DMS53 treated with DMSO at 0.1 percent for 48 hours (cell line): ENCODE data around the gene NBAS.
A peak's percentile ranks its signal among the peaks of the same experiment; 100 is the strongest.

Experiments used
- DNase-seq: peaks from one replicate; lab custom pipeline; 2025; ENCODE audit not compliant: unreplicated experiment; lab: John Stamatoyannopoulos, UW

Gene NBAS

DNA sequence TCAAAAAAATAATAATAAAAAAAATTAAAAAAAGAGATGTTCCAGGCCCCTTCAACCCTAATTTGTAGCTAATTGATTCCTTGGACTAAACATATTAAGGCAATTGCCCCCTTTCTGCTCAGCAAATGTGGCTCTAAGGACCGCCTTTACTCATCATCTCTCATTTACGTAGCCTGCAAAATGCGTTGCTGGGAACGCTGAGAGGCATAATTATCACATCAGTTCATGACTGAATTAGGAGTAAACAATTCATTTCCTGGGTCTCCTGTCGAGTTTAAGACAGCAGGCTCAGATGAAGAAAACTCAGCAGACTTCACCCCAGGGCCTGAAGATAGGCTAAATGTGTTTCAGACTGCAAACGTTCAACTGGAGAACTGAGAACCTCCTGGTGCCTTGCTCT lies 413.5 kb downstream of the NBAS start:
- DNase-seq, result no peak

DNA sequence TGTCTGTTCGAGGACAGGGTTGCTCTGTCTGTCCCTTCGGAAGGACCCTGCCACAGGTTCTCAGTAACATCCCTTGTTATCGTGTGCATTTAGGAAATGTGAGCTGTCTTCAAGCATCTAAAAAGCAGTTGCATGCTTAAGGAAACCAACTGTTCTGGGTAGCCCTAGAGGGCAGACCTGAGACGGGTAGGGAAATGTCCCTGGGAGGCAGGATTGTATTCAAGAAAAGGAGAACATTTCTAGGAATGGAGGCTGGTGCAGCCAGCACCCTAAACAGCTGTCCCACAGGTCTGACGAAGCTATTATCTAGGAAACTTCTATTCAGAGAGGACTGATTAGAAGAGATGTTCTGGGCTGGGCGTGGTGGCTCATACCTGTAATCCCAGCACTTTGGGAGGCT lies 414.2 kb downstream of the NBAS start:
- DNase-seq, result no peak

DNA sequence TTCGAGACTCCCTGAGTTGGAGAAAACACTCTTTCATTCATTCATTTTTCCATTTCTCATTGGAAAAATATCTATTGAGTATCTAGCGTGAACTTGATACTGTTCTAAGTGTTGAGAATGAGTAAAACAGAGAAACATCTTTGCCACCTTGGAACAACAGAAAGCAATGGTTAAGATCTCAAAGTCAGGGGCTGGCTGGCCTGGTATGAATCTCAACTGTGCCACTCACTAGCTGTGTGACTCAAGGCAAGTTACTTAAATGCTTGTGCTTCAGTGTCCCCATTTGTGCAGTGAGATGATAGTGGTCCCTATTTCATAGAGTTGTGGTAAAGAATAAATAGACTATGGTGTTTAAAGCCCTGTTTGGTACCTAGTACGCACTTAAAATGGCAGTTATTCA lies 415.2 kb downstream of the NBAS start:
- DNase-seq, result no peak

DNA sequence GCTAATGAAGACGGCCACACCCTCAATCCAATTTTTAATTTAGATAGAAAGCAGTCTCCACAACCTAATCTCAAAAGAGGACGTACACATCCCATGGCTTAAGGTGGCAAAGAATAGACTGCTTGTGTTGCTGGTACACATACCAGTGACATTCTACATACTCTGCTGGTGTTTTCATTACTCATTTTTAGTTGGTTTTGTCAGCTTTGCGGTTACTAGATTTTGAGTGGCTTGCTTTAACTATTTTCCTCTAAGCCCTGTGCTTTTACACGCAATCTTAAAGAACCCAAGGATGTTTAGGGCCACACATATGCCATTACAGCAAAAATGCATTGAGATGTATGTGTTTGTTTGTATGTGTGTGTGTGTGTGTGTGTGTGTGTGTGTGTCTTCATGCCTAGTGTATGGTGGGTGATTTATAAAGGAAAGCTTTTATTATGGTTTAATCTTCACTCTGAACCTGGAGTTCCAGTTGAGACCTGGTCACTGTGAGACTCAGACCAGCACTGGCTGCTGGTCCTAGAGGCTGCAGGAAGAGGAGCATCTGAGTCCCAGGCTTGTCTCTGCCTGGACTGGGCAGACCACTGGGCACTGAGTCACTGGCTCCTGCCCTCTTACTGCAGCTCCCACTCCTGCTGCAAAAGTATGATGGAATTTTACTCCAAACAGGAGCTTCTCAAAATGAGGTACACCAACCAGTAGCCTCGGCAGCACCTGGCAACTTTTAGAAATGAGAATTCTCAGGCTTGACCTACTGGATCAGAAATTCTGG lies 415.9 kb downstream of the NBAS start:
- DNase-seq, result no peak

- peak; percentile 88 for DNase-seq
Measured at GRCh38 chr2:15142069-15142689, 419.0 kb downstream of the NBAS start.

GRCh38 chr2:15141211-15141610 lies 419.9 kb downstream of the NBAS start:
- no peak for DNase-seq

DNA sequence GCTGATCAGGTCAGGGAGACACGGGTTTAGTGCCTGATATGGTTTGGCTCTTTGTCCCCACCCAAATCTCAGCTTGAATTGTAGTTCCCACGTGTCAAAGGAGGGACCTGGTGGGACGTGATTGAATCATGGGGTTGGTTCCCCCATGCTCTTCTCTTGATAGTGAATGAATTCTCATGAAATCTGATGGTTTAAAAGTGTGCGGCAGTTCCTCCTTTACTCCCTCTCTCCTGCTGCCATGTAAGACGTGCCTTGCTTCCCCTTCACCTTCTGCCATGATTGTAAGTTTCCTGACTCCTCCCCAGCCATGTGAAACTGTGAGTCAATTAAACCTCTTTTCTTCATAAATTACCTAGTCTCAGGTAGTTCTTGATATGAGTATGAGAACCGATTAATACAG lies 424.5 kb downstream of the NBAS start:
- DNase-seq, result no peak

- DNase-seq, result no peak
Measured at GRCh38 chr2:15134957-15135356, 426.2 kb downstream of the NBAS start.

- DNase-seq, result no peak
Measured at GRCh38 chr2:15133461-15133860, 427.7 kb downstream of the NBAS start.

GRCh38 chr2:15128846-15129245 lies 432.3 kb downstream of the NBAS start:
- DNase-seq, result no peak

DNA sequence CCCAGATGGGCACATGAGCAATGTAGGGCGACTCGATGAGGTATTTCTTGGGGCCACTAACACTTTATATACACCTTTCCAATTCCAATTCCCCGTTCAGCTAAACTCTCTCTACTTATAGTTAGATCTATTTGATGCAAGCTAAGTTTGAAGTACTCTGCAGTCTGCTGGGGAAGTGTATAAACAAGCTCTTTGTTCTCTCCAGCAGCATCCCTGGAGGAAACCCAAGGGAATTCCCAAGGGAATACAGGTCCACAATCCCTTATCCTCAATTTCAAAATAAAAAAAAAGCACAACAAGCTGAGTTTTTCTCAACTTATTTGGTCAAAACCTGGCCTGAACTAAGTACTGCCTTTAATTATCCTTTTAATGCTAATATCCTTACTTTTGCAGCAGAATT lies 433.3 kb downstream of the NBAS start:
- no peak for DNase-seq

- DNase-seq, result no peak
Measured at GRCh38 chr2:15127301-15127700, 433.8 kb downstream of the NBAS start.

DNA sequence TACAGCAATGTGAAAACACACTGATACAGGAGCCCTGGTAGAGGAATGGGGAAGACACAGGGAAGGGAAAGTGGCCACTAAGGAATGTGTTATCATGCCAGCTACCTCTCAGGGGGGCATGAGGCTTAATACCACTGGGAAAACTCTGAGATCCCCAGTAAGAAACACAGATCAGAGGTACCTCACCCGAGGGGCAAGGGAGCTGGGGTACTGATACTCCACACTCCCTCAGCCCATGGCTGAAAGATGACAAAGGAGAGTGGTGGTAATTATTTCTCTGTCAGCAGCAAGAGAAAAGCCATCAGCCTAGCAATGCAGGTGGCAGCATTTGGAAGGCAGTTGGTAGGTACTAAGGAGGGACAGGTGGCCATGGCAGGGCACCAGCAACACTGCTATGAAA lies 434.8 kb downstream of the NBAS start:
- DNase-seq, result no peak

DNA sequence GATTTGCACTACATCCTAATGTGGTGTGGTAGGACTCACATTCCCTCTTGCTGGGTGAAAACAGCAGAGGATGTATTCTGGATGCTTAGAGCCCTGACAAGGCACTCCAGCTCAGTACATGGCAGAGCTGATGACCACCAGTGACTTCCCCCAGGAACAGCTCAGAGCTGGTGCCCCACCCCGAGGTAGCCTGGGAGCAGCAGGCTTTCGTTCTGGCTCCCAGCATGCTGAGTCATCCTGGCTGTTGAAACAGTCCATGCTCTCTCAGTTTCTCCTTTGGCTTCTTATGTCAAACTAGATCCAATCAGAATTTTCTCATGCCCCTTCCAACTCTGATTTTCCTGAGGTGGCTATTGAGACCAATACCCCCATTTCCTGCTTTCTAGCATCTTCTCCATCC lies 438.2 kb downstream of the NBAS start:
- DNase-seq, result no peak

- no peak for DNase-seq
Measured at GRCh38 chr2:15120631-15121030, 440.5 kb downstream of the NBAS start.

DNA sequence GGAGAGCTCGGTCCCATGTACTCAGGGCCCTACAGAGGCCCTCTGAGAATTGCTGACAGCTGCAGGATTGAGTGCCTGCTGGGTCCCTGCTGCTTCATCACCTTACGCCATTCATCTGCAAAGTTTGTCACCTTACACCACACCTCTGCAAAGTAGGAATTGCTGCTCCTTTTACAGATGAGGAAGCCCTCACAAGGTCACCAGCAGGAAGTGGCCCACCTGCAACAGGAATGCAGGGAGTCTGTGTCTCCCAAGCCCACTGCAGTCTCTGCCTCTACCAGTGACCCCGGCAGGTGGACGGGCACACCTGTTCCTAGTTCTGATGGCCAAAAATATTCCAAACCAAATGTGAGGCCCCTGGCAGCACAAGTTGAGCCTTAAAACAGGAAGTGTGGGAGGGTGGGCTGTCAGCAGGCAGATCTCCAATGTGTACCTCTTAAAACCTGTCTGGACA lies 441.4 kb downstream of the NBAS start:
- no peak for DNase-seq

GRCh38 chr2:15117409-15118050 lies 443.6 kb downstream of the NBAS start:
- no peak for DNase-seq
